NCI-H82 treated with DMSO at 0.1 percent for 48 hours (cell line): ENCODE measurements around the gene SASH1.

ENCODE experiments used
- DNase-seq: peaks from one replicate; lab custom pipeline; 2025; ENCODE audit not compliant: unreplicated experiment; lab: John Stamatoyannopoulos, UW

SASH1 gene

DNA sequence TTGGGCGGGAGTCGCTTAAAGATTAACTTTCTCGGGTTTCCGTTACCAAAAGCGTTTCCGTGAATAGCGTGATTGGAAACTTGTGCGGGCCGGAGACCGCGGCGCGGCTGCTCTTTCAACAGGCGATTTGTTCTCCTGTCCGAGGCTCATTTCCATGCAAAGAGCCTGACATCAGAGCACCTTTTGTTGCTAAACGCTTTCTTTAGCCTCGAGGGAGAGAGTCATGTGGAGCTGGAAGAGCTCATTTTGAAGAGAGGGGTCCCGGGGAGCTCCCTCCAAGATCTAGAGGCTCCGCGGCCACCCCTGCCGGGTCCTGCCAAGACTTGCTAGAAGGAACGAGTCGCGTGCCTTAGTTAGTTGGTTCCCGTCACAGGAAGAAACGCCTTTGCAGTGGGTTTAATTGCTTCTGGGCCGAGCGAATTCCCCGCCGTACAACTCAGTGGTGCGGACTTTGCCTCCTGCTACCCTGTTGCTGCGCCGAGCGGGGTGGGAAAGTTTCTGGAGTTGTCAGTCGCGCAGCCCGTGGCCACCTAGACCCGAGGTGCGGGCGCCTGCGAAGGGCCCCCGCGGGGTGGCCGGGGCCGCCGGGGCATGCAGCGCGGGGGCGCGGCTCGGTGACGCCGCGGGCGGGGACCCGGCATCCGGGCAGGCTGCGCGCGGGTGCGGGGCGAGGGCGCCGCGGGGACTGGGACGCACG is at the start of gene SASH1:
TSS of gene SASH1 (plus strand) at position 489 of the 697 bp plus-strand sequence. CDS start 230 bp downstream, outside the sequence.
- peak; percentile 75 for DNase-seq

DNA sequence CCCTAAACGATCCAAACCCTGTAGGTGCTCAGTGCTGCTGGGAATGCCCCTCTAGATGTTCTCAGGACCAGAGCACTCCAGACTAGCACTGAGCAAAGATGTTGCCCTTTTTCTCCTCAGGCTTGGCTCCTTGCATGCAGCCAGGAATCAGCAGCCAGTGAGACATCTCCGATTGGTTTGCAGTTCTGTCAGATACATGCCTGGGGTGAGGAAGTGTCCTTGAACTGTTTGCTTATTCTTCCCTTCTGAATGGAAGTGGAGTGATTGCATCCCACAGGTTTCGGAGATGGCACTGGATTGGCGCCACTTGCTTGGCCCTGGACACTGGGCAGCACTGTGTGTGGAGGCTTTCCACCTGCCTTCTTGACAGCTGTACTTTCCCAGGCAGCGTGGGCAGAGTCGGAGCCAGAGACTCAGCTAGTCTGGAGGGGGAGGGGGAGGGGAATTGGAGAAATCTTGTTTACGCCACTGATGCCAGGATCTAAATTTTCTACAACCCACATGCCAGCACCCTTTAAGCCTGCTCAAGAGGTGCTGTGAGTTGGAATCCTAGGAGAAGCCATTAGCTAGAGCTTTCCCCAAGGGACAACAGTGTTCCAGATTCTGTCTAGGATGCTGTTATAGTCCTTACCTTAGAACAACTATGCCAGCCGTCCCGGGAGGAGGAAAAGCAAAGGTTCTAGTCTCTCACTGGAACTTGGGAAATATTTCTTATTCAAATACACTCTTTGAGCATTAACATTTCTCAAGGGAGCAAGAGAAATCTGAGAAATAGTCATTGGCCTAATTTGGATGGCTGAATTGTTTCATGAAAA is 49.2 kb upstream of the SASH1 start:
- no peak for DNase-seq

DNA sequence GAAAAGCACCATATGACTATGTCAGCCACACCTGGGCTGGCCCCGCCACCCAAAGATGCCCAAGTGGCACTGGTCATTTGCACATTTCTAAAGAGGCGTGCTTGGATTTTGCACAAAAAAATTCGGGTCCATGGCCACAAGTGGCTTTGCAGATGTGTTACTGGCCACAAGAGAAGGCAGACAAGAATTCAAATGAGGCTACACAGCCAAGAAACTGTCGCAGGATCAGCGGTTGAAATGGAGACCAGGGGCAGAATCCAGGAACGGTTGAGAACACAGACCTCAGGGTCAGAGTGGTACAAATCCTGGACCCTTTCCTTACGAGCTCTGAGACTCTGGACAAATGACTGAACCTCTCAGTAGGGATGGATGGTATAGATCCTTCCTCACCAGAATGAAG is 48.6 kb upstream of the SASH1 start:
- no peak for DNase-seq

DNA sequence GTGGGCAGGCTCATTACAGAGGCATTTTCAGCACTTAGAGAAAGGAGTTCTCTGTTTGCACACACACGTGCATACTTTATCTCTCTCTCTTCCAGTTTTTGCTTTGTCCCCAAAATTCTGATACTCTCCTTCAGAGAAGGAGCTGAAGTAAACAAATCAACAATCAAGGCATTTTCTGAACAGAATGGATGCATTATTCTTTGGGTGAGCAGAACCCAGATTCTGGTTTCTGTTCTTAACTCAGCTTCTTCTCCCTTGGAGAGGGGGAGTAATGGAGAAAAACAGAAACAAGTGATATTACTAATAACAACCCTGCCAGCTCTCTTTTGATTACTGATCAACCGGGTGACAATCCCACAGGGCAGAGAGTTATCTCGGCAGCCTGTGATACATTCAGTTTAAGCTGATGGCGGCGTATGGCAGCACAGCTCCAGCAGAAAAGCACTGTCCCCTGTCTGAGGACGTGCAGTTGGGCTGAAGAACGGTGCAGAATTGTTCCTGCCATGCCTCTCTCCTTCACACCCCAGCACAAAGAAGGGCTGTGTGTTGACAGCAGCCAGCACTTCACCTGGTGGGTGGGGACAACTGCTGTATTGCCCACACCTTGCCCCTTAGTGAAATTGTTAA is 47.3 kb upstream of the SASH1 start:
- no peak for DNase-seq

DNA sequence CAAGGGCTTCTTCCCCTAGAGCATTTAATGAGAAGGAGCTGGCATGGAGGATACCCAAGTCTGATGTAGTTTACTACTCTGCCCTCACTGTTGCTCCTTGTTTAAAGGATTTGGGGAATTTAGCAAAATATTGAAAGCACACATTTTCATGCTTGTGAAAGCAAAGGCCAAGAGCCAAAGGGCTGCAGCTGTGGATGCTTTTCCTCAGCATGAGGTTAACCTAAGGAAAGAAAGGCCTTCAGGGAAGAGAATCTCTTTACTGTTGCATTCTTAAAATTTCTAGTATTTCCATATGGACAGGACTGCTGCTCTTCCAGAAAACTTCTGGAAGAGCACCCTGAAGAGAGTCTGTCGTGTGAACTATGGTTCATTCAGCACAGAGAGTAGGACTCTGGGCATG is 45.9 kb upstream of the SASH1 start:
- DNase-seq: no peak

DNA sequence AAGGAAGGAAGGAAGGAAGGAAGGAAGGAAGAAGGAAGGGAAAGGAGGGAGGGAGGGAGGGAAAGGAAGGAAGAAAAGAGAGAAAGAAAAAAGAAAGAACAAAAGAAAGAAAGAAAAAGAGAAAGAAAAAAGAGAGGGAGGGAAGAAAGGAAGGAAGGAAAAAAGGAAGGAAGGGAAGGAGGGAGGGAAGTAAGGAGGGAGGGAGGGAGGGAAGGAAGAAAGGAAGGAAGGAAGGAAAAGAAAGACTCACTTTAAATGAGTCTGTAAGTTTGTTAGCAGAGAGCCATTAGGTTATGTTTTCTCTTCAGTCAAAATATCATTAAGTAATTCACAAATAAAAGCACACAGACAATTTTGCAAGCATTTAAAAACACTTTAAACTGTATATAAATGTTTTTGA is 44.0 kb upstream of the SASH1 start:
- DNase-seq: no peak

DNA sequence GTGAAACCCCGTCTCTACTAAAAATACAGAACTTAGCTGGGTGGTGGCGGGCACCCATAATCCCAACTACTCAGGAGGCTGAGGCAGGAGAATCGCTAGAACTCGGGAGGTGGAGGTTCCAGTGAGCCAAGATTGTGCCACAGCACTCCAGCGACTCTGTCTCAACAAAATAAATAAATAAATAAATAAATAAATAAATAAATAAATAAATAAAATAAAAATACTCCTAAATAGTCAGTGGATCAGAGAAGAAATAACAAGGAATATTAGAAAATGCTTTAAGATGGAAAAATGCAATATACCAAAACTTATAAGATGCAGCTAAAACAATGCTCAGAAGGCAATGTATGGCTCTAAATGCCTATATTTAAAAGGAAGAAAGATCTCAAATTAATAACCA is 39.0 kb upstream of the SASH1 start:
- DNase-seq: no peak

DNA sequence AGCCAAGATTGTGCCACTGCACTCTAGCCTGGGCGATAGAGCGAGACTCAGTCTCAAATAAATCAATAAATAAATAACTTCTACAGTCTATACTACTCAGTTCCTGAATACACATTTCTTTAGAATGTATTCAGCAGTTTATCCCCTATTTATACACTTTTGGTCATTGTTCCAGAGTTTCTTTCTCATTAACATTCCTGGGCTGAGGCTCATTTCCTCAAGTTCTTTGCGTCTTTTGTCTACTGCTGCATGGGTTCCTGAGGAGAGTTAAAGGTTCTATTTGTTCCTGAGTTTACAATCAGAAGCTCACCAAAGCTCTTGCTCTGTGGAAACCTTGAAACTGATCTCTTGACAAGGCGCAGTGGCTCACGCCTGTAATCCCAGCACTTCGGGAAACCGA is 37.7 kb upstream of the SASH1 start:
- no peak for DNase-seq

DNA sequence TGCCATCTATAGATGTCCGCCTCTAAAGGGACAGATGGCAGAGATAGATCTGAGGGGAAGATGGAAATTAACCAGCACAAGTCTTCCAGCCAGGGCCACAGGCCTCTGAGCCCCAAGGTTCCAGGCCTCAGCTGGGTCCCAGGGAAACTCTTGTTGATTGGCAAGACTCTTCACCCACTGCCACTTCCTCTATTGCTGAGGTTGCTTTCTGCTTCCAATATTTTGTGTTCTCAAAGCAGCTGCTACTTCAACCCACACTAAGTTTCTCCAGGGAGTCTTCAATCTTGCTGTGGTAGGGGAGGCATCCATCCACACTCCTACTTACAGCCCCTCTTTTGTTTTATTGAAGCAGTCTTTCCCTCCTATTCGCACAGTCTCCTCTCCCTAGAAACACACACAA is 36.4 kb upstream of the SASH1 start:
- DNase-seq: no peak

DNA sequence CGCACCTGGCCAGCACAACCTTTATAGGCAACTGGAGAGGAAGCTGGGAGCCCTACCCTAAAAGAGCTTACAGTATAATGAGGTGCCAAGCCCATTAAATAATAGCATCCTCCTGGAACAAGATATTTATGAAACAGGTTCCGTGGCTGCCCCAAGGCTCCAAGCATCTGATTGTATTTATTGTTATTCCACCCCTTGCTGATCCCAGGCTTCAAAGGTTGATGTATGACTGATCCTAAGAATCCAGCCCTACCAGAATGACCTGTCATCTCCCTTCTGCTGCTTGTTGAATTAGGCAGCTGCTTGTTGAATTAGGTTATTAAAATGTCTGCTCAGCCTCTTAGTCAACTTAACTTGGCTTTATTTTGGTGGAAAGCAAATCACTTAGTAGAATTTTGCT is 35.2 kb upstream of the SASH1 start:
- no peak for DNase-seq

DNA sequence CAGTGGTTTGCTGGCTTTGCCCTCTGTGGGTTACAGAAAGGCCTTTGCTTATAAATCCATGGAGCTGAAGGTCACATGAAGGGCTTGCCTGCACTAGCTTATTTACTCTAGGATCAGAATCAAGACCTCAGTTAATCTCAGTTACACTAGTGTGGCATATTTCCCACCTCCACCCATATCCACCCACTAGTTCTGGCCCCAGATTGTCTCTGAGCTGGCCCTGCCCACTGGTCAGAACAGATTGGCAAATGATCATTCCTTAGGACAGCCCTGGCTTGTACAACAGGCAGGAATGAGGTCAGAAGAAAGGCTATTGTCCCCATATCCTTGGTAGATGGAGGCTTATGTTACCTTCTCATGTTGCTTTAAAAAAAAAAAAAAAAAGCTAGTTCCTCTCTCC is 33.3 kb upstream of the SASH1 start:
- no peak for DNase-seq

DNA sequence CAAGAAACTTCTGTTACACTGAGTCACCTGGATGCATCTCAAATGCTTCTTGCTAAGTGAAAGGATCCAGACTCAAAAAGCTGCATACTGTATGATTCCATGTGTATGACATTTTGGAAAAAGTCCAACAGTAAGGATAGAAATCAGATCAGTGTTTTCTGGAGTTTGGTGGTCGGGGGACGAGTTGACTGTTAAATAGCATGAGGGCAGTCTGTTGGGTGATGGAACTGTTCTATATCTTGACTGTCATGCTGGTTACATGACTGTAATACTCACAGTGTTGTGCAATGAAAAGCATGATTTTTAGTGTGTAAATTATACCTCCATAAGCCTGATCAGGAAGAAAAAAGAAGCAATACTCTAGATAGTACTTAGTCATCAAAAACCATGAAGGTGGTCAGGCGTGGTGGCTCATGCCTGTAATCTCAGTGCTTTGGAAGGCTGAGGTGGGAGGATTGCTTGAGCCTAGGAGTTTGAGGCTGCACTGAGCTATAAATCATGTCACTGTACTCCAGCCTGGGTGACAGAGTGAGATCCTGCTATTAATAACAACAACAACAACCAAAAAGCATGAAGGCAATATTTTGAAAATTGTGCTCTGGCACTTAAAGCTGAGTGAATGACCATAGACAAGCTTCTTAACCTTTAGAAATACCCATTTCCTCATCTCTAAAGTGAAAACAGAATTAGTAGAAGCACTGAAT is 30.5 kb upstream of the SASH1 start:
- no peak for DNase-seq

DNA sequence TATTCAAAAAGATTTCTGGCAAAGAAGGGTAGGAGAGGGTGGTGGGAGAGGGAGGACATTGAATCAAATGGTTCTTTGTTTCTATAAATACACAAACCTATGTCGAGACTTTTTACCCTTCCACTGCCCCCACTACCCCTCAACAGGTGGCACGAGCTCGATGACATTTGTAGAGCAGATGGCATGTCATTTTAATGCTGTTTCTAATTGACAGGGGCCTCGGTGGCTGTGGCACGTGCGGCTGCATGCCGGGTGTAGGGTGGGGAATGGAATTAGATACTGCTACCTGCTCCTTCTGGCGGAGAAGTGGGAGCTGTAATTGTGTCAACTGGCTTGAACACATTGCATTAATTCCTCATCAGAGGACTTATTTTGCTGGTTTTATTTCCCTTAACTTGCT is 29.1 kb upstream of the SASH1 start:
- peak; percentile 63 for DNase-seq

DNA sequence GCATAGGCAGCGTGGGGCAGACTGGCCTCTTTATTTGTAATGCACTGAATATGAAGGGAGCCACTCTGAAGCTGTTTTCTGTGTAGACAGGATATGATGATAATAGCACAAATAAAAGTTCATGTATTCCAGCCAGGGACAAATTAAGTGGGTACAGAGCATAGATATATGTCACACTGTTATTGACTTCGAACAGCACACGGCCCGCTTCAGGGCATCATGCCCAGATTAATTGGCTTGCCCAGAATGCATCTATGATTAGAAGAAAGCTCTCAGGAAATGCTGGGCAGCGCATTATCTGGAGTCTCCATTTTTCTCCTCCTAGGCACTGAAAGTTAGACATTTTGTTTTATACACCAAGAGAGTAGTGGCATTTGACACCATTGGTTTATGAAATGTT is 26.3 kb upstream of the SASH1 start:
- DNase-seq: no peak

DNA sequence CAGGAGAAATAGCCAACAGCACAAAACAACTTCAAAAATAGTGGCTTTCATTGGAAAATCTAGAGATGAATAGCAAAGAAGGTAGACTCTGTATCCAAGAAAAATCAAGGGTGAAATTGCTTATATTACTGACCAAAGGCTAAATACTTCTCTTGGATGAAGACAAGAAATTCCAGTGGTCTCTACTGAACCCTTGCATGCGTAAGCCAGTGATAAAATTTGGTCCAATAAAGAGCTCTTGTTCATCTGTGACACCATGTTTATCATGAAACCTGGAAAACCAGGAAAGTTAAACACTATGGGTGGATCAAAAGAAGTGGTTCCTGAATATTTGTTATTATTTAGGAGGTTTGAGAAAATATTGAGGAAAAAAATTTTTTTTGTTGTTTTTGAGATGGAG is 25.6 kb upstream of the SASH1 start:
- DNase-seq: no peak

DNA sequence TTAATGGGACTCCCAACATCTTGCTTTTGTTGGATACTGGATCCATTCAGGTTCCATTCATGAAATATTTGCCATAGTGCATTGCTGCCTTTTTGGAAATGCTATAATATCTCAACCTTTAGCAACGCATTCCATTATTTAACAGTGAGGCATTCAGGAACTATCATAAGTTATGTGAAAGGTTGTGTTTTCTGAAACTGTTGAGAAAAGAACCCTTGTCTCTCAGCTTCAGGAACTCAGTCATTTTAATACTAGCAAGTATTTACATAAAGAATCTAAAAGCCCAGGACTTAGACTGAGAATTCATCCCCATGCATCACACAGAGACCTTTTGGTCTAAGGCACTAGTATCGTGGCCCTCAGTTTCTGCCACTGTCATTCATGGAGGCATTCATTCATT is 24.9 kb upstream of the SASH1 start:
- DNase-seq: no peak

DNA sequence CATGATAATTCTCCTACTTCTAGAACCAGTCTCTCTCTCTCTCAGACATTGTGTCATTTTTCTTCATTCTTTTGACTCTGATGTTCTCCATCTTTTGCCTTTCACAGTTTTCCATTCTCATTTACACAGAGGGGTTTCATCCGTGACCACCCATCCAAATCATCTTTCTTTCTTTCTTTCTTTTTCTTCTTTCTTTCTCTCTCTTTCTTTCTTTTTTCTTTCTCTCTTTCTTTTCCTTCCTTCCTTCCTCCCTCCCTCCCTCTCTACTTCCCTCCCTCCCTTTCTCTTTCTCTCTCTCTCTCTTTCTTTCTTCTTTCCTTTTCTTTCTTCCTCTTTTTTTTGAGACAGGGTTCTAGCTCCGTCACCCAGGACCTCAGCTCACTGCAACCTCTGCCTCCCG is 19.9 kb upstream of the SASH1 start:
- no peak for DNase-seq

DNA sequence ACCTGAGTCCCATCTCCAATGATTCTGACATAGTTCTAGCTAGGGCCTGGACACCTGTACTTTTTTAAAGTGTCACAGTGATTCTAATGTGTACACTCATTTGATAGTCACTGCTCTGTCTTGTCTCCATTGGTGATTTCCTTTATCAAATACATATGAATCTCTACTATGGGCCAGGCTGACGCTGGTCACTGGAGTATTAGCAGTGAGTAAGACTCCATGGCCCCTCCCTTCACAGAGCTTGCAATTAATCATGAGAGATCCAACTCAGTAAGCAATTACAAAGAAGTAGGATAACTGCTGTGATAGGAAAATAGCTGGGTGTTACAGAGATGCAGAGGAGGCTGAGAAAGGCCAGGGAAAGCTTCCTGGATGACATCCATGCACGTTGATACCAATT is 19.3 kb upstream of the SASH1 start:
- DNase-seq: no peak

DNA sequence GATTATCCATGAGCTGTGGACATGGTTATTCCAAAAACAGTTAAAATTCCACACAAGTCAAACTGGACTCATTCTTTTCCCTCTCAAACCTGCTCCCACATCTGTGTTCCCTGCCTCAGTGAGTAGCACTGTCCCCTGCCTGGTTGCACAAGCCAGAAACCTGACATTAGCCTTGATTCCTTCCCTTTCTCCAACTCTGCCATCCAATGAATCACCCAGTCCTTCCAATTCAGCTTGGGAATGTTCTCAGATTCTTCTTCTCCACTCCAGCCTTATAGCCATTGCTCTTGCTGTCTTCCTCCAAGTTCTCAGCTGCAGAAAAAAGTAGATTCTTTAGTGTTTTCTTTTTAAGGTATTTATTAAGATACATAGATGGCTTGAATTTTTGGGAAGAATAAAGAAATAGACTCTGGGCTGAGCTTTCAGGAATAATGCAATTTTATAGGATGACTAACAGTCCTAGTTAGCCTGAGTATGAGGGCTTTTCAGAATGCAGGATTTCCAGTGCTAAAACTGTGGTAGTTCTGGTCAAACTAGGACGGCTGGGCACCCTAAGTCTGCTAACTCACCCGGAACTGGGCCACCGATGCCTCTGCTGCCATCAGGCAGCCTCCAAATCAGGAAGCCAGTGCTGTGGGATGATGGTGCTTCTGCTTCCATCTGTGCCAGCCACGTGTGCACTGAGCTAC is 18.2 kb upstream of the SASH1 start:
- no peak for DNase-seq

DNA sequence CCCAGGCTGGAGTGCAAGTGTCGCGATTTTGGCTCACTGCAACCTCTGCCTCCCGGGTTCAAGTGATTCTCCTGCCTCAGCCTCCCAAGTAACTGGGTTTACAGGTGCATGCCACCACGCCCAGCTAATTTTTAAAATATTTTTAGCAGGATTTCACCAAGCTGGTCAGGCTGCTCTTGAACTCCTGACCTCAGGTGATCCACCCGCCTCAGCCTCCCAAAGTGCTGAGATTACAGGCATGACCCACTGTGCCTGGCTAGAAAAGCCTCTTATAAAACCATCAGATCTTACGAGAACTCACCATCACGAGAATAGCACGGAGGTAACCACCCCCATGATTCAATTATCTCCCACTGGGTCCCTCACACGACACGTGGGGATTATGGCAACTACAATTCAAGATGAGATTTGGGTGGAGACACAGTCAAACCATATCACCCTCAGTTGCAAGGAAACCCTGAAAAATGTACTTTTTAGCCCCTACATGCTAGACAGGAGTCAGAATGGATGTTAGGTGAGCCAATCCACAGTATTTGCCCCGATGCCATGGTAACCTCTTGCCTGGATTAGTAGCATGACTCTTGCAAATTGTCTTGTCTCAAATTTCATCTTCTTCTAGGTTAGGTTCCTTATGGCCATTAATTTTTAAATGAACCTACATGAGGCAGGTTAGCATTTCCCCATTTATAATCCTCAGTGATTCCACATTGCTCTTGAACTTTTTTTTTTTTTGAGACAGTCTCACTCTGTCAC is 17.1 kb upstream of the SASH1 start:
- no peak for DNase-seq
